Measurements from ENCODE around the gene ATN1.

ATN1 gene

GRCh38 chr12:6948873-6949594 lies 21.3 kb downstream of the ATN1 start:
- no peak overlapping the region for H3K4me3 ChIP-seq (replicated peaks in 1 of 2; ENCODE audit: low read depth in 2 of 2, low read length in 2 of 2)
- no peak for DNase-seq (ENCODE audit: low read depth in 2 of 2)
- peak; percentile 5 for TF ChIP-seq CTCF (IDR thresholded peaks at IDR 0.05; ENCODE audit: low read depth, low read length)

GRCh38 chr12:6950401-6950801 lies 22.6 kb downstream of the ATN1 start:
- no peak overlapping the region for H3K4me3 ChIP-seq (replicated peaks in 1 of 2; ENCODE audit: low read depth in 2 of 2, low read length in 2 of 2)
- TF ChIP-seq CTCF (IDR thresholded peaks at IDR 0.05; ENCODE audit: low read depth, low read length), result peak; percentile 35
- no peak for DNase-seq (ENCODE audit: low read depth in 2 of 2)

- TF ChIP-seq CTCF (IDR thresholded peaks at IDR 0.05; ENCODE audit: low read depth, low read length), result no peak
- H3K4me3 ChIP-seq (replicated peaks in 1 of 2; ENCODE audit: low read depth in 2 of 2, low read length in 2 of 2), result no peak within 1 kb of the TSS
- DNase-seq (ENCODE audit: low read depth in 2 of 2), result no peak
Observed at GRCh38 chr12:6950811-6951540, 23.2 kb downstream of the ATN1 start, which contains the start of gene PTPN6. TSS of gene PTPN6 (plus strand) at chr12:6951356. CDS start at chr12:6951513, 157 bp downstream.

- no peak for TF ChIP-seq CTCF (IDR thresholded peaks at IDR 0.05; ENCODE audit: low read depth, low read length)
- no peak overlapping the region for H3K4me3 ChIP-seq (replicated peaks in 1 of 2; ENCODE audit: low read depth in 2 of 2, low read length in 2 of 2)
- DNase-seq (ENCODE audit: low read depth in 2 of 2), result no peak
Observed at GRCh38 chr12:6951551-6952120, 23.9 kb downstream of the ATN1 start.

- H3K4me3 ChIP-seq (replicated peaks in 1 of 2; ENCODE audit: low read depth in 2 of 2, low read length in 2 of 2), result no peak overlapping the region
- no peak for TF ChIP-seq CTCF (IDR thresholded peaks at IDR 0.05; ENCODE audit: low read depth, low read length)
- no peak for DNase-seq (ENCODE audit: low read depth in 2 of 2)
Observed at GRCh38 chr12:6952121-6952862, 24.5 kb downstream of the ATN1 start.

GRCh38 chr12:6952863-6953441 lies 25.2 kb downstream of the ATN1 start:
- TF ChIP-seq CTCF (IDR thresholded peaks at IDR 0.05; ENCODE audit: low read depth, low read length), result no peak
- H3K4me3 ChIP-seq (replicated peaks in 1 of 2; ENCODE audit: low read depth in 2 of 2, low read length in 2 of 2), result no peak overlapping the region
- no peak for DNase-seq (ENCODE audit: low read depth in 2 of 2)

Measured in cardiac fibroblast (primary cell).